Astrocyte (in vitro differentiated cells and primary cell): ENCODE measurements around the gene COL26A1. TPM values are rescaled to one million over a fixed set of nuclear protein-coding genes. Genes with fewer than 3 reads are reported as not detected.

Source experiments
- DNase-seq: peaks from one replicate; pipeline ENCODE4 v3.0.0-alpha.2; 2010; ENCODE audit warnings: low read depth
- FAIRE-seq: peaks from 2 replicates; lab custom pipeline; 2011; peaks lifted over from hg19 to GRCh38; lab: Jason Lieb, UNC
- H2AFZ ChIP-seq: 2 replicates; pipeline ENCODE4 v1.6.0; 2012; ENCODE audit warnings: low read depth, low read length, inconsistent platforms
- H3K27ac ChIP-seq: 2 replicates; pipeline ENCODE4 v1.5.1; 2011; ENCODE audit warnings: low read depth, low read length, inconsistent platforms
- H3K27me3 ChIP-seq: 2 replicates; pipeline ENCODE4 v1.6.0; 2011; ENCODE audit warnings: low read length, inconsistent platforms; ENCODE audit not compliant: insufficient read depth
- H3K36me3 ChIP-seq: 2 replicates; pipeline ENCODE4 v1.5.1; 2011; ENCODE audit warnings: low read length, inconsistent platforms; ENCODE audit not compliant: insufficient read depth
- H3K4me1 ChIP-seq: 2 replicates; pipeline ENCODE4 v1.5.1; 2011; ENCODE audit warnings: low read length, inconsistent platforms; ENCODE audit not compliant: insufficient read depth
- H3K4me2 ChIP-seq: 2 replicates; pipeline ENCODE4 v1.6.0; 2012; ENCODE audit warnings: low read length, inconsistent platforms
- H3K4me3 ChIP-seq: 2 replicates; pipeline ENCODE4 v1.5.1; 2011; ENCODE audit warnings: low read depth, mild to moderate bottlenecking, low read length, inconsistent platforms; ENCODE audit not compliant: insufficient read depth
- H3K79me2 ChIP-seq: 2 replicates; pipeline ENCODE4 v1.6.0; 2012; ENCODE audit warnings: mild to moderate bottlenecking, low read length, inconsistent platforms; ENCODE audit not compliant: insufficient read depth
- H3K9ac ChIP-seq: 2 replicates; pipeline ENCODE4 v1.6.0; 2012; ENCODE audit warnings: mild to moderate bottlenecking, low read length, inconsistent platforms
- H3K9me3 ChIP-seq: 2 replicates; pipeline ENCODE4 v1.5.1; 2012; ENCODE audit warnings: low read depth, mild to moderate bottlenecking, low read length, inconsistent platforms; ENCODE audit not compliant: insufficient read depth
- H4K20me1 ChIP-seq: 2 replicates; pipeline ENCODE4 v1.6.0; 2012; ENCODE audit warnings: low read length, inconsistent platforms; ENCODE audit not compliant: insufficient read depth
- H3K27ac Mint-ChIP-seq: one replicate; pipeline ENCODE4 v1.8.0; 2021; ENCODE audit warnings: mild to moderate bottlenecking, mixed read lengths; ENCODE audit not compliant: unreplicated experiment
- H3K27me3 Mint-ChIP-seq: one replicate; pipeline ENCODE4 v1.8.0; 2021; ENCODE audit warnings: low read depth, mixed read lengths; ENCODE audit not compliant: unreplicated experiment
- H3K36me3 Mint-ChIP-seq: one replicate; pipeline ENCODE4 v1.8.0; 2021; ENCODE audit warnings: low read depth, mixed read lengths; ENCODE audit not compliant: unreplicated experiment
- H3K4me1 Mint-ChIP-seq: one replicate; pipeline ENCODE4 v1.8.0; 2021; ENCODE audit warnings: low read depth, mixed read lengths; ENCODE audit not compliant: unreplicated experiment
- H3K4me3 Mint-ChIP-seq: one replicate; pipeline ENCODE4 v1.8.0; 2021; ENCODE audit warnings: mild to moderate bottlenecking, moderate library complexity, mixed read lengths; ENCODE audit not compliant: unreplicated experiment
- H3K9me3 Mint-ChIP-seq: one replicate; pipeline ENCODE4 v1.8.0; 2021; ENCODE audit warnings: mild to moderate bottlenecking, mixed read lengths; ENCODE audit not compliant: unreplicated experiment
- CTCF ChIP-seq: IDR thresholded peaks from 2 replicates; pipeline ENCODE4 v1.5.1; 2011; ENCODE audit warnings: low read depth, mild to moderate bottlenecking, inconsistent platforms, low read length, moderate library complexity; ENCODE audit not compliant: insufficient read depth
- EZH2 ChIP-seq: IDR thresholded peaks from 2 replicates; pipeline ENCODE4 v1.6.1; 2012; ENCODE audit warnings: mild to moderate bottlenecking, low read length, inconsistent platforms; ENCODE audit not compliant: insufficient read depth
- total RNA-seq: library from RNA; stranded (reverse); gene quantifications from 2 replicates; pipeline ENCODE4 v1.2.1, GENCODE V29; 2021

COL26A1 gene
- total RNA-seq, 1 donor from 2014 or later: 7.1 TPM

GRCh38 chr7:101400751-101401150, 38.1 kb downstream of the COL26A1 start:
- no peak for FAIRE-seq
- H3K27ac Mint-ChIP-seq: no peak overlapping the region

GRCh38 chr7:101401390-101402080, 38.9 kb downstream of the COL26A1 start:
- no peaks in the 10 kb centered on the region for H3K9me3 ChIP-seq
- Mint-ChIP-seq H3K4me1 (peaks cover 7% of the 10 kb centered on the region), H3K27me3 (peaks cover 19% of the 10 kb centered on the region), H3K9me3 (no peaks in the 10 kb centered on the region), H3K27ac (no peak overlapping the region), H3K4me3 (no peak overlapping the region), H3K36me3 (no peaks in the 10 kb centered on the region)
- TF ChIP-seq CTCF (no peak), EZH2 (no peak)
- no peak overlapping the region for H2AFZ ChIP-seq
- H3K4me3 ChIP-seq: no peak overlapping the region
- H3K36me3 ChIP-seq: no peaks in the 10 kb centered on the region
- H3K4me2 ChIP-seq: peak overlapping the region; percentile 71
- DNase-seq (no peak), FAIRE-seq (no peak)
- H3K4me1 ChIP-seq: peaks cover 9% of the 10 kb centered on the region
- no peak overlapping the region for H3K27ac ChIP-seq
- no peaks in the 10 kb centered on the region for H3K79me2 ChIP-seq
- no peaks in the 10 kb centered on the region for H4K20me1 ChIP-seq
- peaks cover 17% of the 10 kb centered on the region for H3K27me3 ChIP-seq
- H3K9ac ChIP-seq: no peak overlapping the region

More at GRCh38 chr7:101400751-101401150, 38.1 kb downstream of the COL26A1 start:
- Mint-ChIP-seq H3K27me3 (peaks cover 19% of the 10 kb centered on the region), H3K4me3 (no peak overlapping the region), H3K9me3 (no peaks in the 10 kb centered on the region), H3K4me1 (peaks cover 7% of the 10 kb centered on the region), H3K36me3 (no peaks in the 10 kb centered on the region)
- Histone ChIP-seq H3K4me1 (peaks cover 9% of the 10 kb centered on the region), H3K27me3 (peaks cover 15% of the 10 kb centered on the region), H3K27ac (no peak overlapping the region), H3K9ac (no peak overlapping the region), H4K20me1 (no peaks in the 10 kb centered on the region), H3K79me2 (no peaks in the 10 kb centered on the region), H3K4me3 (no peak overlapping the region), H3K9me3 (no peaks in the 10 kb centered on the region), H3K4me2 (no peak overlapping the region), H2AFZ (no peak overlapping the region), H3K36me3 (no peaks in the 10 kb centered on the region)
- TF ChIP-seq EZH2 (no peak), CTCF (no peak)
- no peak for DNase-seq

GRCh38 chr7:101402081-101402779, 39.6 kb downstream of the COL26A1 start:
- H3K9ac ChIP-seq: no peak overlapping the region
- H3K4me3 Mint-ChIP-seq: no peak overlapping the region
- H2AFZ ChIP-seq: no peak overlapping the region
- no peaks in the 10 kb centered on the region for H3K79me2 ChIP-seq
- no peaks in the 10 kb centered on the region for H3K36me3 ChIP-seq
- H3K4me3 ChIP-seq: no peak overlapping the region
- H3K27me3 ChIP-seq: peaks cover 15% of the 10 kb centered on the region
- H4K20me1 ChIP-seq: no peaks in the 10 kb centered on the region
- no peak overlapping the region for H3K27ac ChIP-seq
- peaks cover 18% of the 10 kb centered on the region for H3K27me3 Mint-ChIP-seq
- H3K9me3 Mint-ChIP-seq: no peaks in the 10 kb centered on the region
- H3K9me3 ChIP-seq: peaks cover 4% of the 10 kb centered on the region
- peak overlapping the region; percentile 71 for H3K4me2 ChIP-seq
- H3K4me1 Mint-ChIP-seq: peaks cover 7% of the 10 kb centered on the region
- peak; percentile 52 for DNase-seq
- TF ChIP-seq EZH2: no peak
- no peak for TF ChIP-seq CTCF
- peaks cover 9% of the 10 kb centered on the region for H3K4me1 ChIP-seq
- no peak overlapping the region for H3K27ac Mint-ChIP-seq
- H3K36me3 Mint-ChIP-seq: no peaks in the 10 kb centered on the region
- peak; percentile 98 for FAIRE-seq
